ENCODE data around the gene MAP3K10.

- TF ChIP-seq CTCF (IDR thresholded peaks at IDR 0.05) (no peak), POLR2A (IDR thresholded peaks at IDR 0.05) (no peak)
These were observed 49.1 kb downstream of the MAP3K10 start for GRCh38 chr19:40240332-40240731.
